ENCODE data around the gene FCHSD2.
"Not testable (repeated sequence)": the region's sequence is repeated elsewhere in the genome, so short reads cannot be mapped to it uniquely, and the experiment has no call there.

The FCHSD2 gene

DNA sequence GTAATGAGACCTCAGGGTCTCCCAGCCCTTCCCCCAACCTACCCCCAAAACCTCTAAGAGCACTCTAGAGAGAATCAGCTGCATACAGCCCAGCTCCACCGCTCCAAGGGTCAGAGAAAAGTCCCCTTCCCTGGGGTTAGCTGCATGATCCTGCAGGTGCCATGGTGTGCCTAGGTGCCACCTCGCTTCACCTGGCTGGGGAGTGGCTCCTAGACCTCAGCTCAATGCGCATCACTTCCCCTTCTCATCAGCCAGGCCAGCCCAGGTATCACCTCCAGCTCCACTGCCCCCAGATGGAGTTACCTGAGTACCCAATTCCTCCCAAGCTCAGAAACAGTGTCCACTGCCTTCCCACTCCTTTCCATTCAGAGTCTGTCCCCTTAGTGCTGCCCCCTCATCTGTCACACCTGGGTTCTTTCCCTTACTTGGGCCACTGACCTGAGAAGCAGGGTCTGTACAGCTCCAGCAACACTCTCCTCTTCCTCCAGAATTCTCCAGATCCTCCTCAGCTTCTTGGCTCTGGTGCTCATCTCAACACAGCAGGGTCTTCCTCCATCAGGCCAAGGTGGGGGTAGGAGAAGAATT lies 349.6 kb downstream of the FCHSD2 start:
- DNase-seq (ENCODE audit: low read depth) = no peak

DNA sequence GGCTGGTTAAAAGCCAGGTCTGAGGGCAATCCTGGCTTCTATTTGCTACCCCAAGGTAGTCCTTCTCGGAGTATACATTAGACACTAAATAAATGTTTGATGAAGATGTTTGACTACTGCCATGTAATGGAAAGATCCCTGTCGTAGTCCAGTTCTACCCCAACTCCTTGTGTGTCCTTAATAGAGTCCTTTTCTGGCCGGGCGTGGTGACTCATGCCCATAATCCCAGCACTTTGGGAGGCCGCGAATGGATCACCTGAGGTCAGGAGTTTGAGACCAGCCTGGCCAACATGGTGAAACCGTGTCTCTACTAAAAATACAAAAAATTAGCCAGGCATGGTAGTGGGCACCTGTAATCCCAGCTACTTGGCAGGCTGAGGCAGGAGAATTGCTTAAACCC lies 350.9 kb downstream of the FCHSD2 start:
- not testable (repeated sequence) for DNase-seq (ENCODE audit: low read depth)

GRCh38 chr11:72789493-72790131 lies 352.5 kb downstream of the FCHSD2 start:
- no peak for DNase-seq (ENCODE audit: low read depth)

GRCh38 chr11:72788241-72788640 lies 353.9 kb downstream of the FCHSD2 start:
- no peak for DNase-seq (ENCODE audit: low read depth)

GRCh38 chr11:72787216-72788104 lies 354.7 kb downstream of the FCHSD2 start:
- DNase-seq (ENCODE audit: low read depth) = no peak

Data from activated T-cell treated with anti-CD3 and anti-CD28 coated beads for 48 hours (primary cell).